Trophoblast cell (in vitro differentiated cells and primary cell): Measurements from ENCODE around the gene AGMO.

Experiments
- DNase-seq, 2 donors: peaks; one replicate each; pipeline ENCODE4 v3.0.0-alpha.2; 2016
- H2AFZ ChIP-seq: 2 replicates; pipeline ENCODE4 v1.6.1; 2013; ENCODE audit warnings: low read length, moderate library complexity, mild to moderate bottlenecking; ENCODE audit not compliant: insufficient read depth, poor library complexity
- H2AK5ac ChIP-seq: 2 replicates; pipeline ENCODE4 v1.6.1; 2013; ENCODE audit warnings: mild to moderate bottlenecking, low read length
- H2BK120ac ChIP-seq: 2 replicates; pipeline ENCODE4 v1.6.1; 2013; ENCODE audit warnings: low read length, mild to moderate bottlenecking, moderate library complexity; ENCODE audit not compliant: insufficient read depth, poor library complexity
- H2BK12ac ChIP-seq: 2 replicates; pipeline ENCODE4 v1.6.1; 2013; ENCODE audit warnings: mild to moderate bottlenecking, low read length, moderate library complexity
- H2BK5ac ChIP-seq: 2 replicates; pipeline ENCODE4 v1.6.1; 2013; ENCODE audit warnings: low read length, low read depth, moderate library complexity, mild to moderate bottlenecking; ENCODE audit not compliant: poor library complexity
- H3K14ac ChIP-seq: 2 replicates; pipeline ENCODE4 v1.6.1; 2013; ENCODE audit warnings: mild to moderate bottlenecking, low read length
- H3K18ac ChIP-seq: 2 replicates; pipeline ENCODE4 v1.6.1; 2013; ENCODE audit warnings: mild to moderate bottlenecking, low read length
- H3K23ac ChIP-seq: 2 replicates; pipeline ENCODE4 v1.6.1; 2013; ENCODE audit warnings: low read length
- H3K27ac ChIP-seq: 2 replicates; pipeline ENCODE4 v1.5.1; 2013; ENCODE audit warnings: low read depth, mild to moderate bottlenecking, inconsistent platforms, low read length, moderate library complexity
- H3K27me3 ChIP-seq: 2 replicates; pipeline ENCODE4 v1.6.1; 2013; ENCODE audit warnings: inconsistent platforms, mild to moderate bottlenecking, low read length, moderate library complexity; ENCODE audit not compliant: insufficient read depth
- H3K36me3 ChIP-seq, 2 experiments: 1 replicate in 1 of 2; 2 replicates in 1 of 2; pipeline ENCODE4 v1.6.1; 2013; ENCODE audit warnings: low read length in 2 of 2, mild to moderate bottlenecking in 2 of 2, moderate library complexity in 1 of 2; ENCODE audit not compliant: insufficient read depth in 2 of 2, control insufficient read depth in 1 of 2
- H3K4ac ChIP-seq: 2 replicates; pipeline ENCODE4 v1.6.1; 2013; ENCODE audit warnings: low read depth, mild to moderate bottlenecking, low read length, moderate library complexity
- H3K4me1 ChIP-seq, 2 experiments: 1 replicate in 1 of 2; 2 replicates in 1 of 2; pipeline ENCODE4 v1.6.1; 2013; ENCODE audit warnings: low read length in 2 of 2, mild to moderate bottlenecking in 2 of 2, moderate library complexity in 1 of 2; ENCODE audit not compliant: insufficient read depth in 2 of 2, control insufficient read depth in 1 of 2
- H3K4me2 ChIP-seq: 2 replicates; pipeline ENCODE4 v1.6.1; 2013; ENCODE audit warnings: inconsistent platforms, mild to moderate bottlenecking, low read length, moderate library complexity
- H3K4me3 ChIP-seq: 2 replicates; pipeline ENCODE4 v1.5.1; 2013; ENCODE audit warnings: mild to moderate bottlenecking, low read depth, low read length, inconsistent platforms
- H3K79me1 ChIP-seq: one replicate; pipeline ENCODE4 v1.6.1; 2013; ENCODE audit warnings: low read length
- H3K79me2 ChIP-seq: 2 replicates; pipeline ENCODE4 v1.6.1; 2013; ENCODE audit warnings: low read length, mild to moderate bottlenecking; ENCODE audit not compliant: control insufficient read depth, insufficient read depth, poor library complexity
- H3K9ac ChIP-seq: 2 replicates; pipeline ENCODE4 v1.6.1; 2013; ENCODE audit warnings: mild to moderate bottlenecking, low read length
- H3K9me3 ChIP-seq: 2 replicates; pipeline ENCODE4 v1.6.1; 2013; ENCODE audit warnings: low read depth, mild to moderate bottlenecking, control low read depth, inconsistent platforms, low read length; ENCODE audit not compliant: insufficient read depth
- H4K12ac ChIP-seq: 2 replicates; pipeline ENCODE4 v1.6.1; 2013; ENCODE audit warnings: low read depth, mild to moderate bottlenecking, low read length, moderate library complexity
- H4K8ac ChIP-seq: 2 replicates; pipeline ENCODE4 v1.6.1; 2013; ENCODE audit warnings: low read depth, mild to moderate bottlenecking, low read length, moderate library complexity
- H4K91ac ChIP-seq: one replicate; pipeline ENCODE4 v1.6.1; 2013; ENCODE audit warnings: low read depth, mild to moderate bottlenecking, low read length, moderate library complexity
- WGBS: extraction: QIAGEN DNeasy Blood & Tissue Kit; methylation state at CpG from one replicate; pipeline ENCODE4 v1.1.7; 2013; ENCODE audit warnings: missing lambda C conversion rate; ENCODE audit not compliant: insufficient read length, insufficient coverage; ENCODE audit errors: extremely low coverage; 5-methylcytosine and 5-hydroxymethylcytosine counted together

Gene AGMO

GRCh38 chr7:15430191-15430590, 131.6 kb downstream of the AGMO start:
- no peaks in the 10 kb centered on the region for H3K79me1 ChIP-seq
- H2BK5ac ChIP-seq = no peak overlapping the region
- no peak overlapping the region for H4K8ac ChIP-seq
- H2BK12ac ChIP-seq = no peak overlapping the region
- no peak overlapping the region for H3K4me2 ChIP-seq
- WGBS = no CpG with 5 or more reads among the region's 2 CpGs
- DNase-seq = no peak
- H3K14ac ChIP-seq = no peak overlapping the region
- no peak overlapping the region for H3K23ac ChIP-seq
- H3K9ac ChIP-seq = no peak overlapping the region
- no peak overlapping the region for H3K4ac ChIP-seq
- H3K27ac ChIP-seq = no peak overlapping the region
- no peak overlapping the region for H4K91ac ChIP-seq
- no peak overlapping the region for H2AFZ ChIP-seq
- H3K9me3 ChIP-seq = no peaks in the 10 kb centered on the region
- H2AK5ac ChIP-seq = no peak overlapping the region
- no peak overlapping the region for H3K4me3 ChIP-seq
- no peaks in the 10 kb centered on the region for H3K4me1 ChIP-seq
- no peak overlapping the region for H2BK120ac ChIP-seq
- H3K36me3 ChIP-seq = no peaks in the 10 kb centered on the region
- H3K79me2 ChIP-seq = no peaks in the 10 kb centered on the region
- H4K12ac ChIP-seq = no peak overlapping the region
- no peaks in the 10 kb centered on the region for H3K27me3 ChIP-seq
- no peak overlapping the region for H3K18ac ChIP-seq

DNA sequence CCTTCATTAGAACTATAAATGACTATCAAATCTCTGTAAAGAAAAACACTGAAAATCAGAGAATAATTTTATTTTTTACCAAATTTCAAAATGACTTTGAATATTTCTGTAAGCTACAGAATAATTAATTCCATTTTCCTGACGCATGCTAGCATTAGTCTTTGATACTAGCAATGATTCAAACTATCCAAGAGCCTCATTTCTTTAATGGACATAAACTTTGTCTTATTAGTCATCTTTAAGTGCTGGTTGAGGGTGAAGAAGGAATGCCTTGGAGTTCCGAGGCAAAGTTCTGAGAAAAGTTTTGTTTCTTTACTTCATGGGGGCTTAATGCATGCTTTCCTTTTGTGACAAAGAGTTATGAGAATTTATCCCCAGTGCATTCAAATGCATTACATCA, 137.3 kb downstream of the AGMO start:
- H3K79me1 ChIP-seq = no peaks in the 10 kb centered on the region
- H4K8ac ChIP-seq = no peak overlapping the region
- H4K91ac ChIP-seq = no peak overlapping the region
- no peak overlapping the region for H2BK12ac ChIP-seq
- H3K18ac ChIP-seq = no peak overlapping the region
- H2AFZ ChIP-seq = no peak overlapping the region
- H3K27me3 ChIP-seq = no peaks in the 10 kb centered on the region
- DNase-seq = no peak
- H3K4me3 ChIP-seq = no peak overlapping the region
- H3K4ac ChIP-seq = no peak overlapping the region
- H3K27ac ChIP-seq = no peak overlapping the region
- H3K23ac ChIP-seq = no peak overlapping the region
- no peak overlapping the region for H3K9ac ChIP-seq
- H3K4me1 ChIP-seq = no peaks in the 10 kb centered on the region
- no peak overlapping the region for H3K4me2 ChIP-seq
- no peak overlapping the region for H2BK120ac ChIP-seq
- no peaks in the 10 kb centered on the region for H3K79me2 ChIP-seq
- H3K9me3 ChIP-seq = no peaks in the 10 kb centered on the region
- no peak overlapping the region for H3K14ac ChIP-seq
- H2AK5ac ChIP-seq = no peak overlapping the region
- H4K12ac ChIP-seq = no peak overlapping the region
- WGBS = no CpG with 5 or more reads among the region's 2 CpGs
- no peaks in the 10 kb centered on the region for H3K36me3 ChIP-seq
- H2BK5ac ChIP-seq = no peak overlapping the region

DNA sequence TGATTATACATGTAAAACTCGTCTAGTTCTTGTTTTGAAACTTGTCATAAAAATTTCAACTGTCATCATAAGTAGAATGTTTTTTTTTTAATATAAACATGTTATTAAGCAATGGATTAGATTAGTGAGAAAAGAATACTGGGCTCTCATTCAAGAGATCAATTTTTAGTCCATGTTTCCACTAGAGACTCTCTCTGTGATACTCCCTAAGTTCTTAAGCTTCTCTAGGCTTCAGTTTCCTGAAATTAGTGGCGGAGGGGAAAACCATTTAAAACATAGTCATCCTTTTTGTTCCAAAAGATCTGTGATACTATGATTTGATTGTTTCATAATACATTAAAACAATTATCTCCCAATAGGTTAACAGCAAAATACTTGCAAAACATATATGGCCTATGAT, 142.2 kb downstream of the AGMO start:
- no peak overlapping the region for H2AK5ac ChIP-seq
- H3K23ac ChIP-seq = no peak overlapping the region
- no peaks in the 10 kb centered on the region for H3K9me3 ChIP-seq
- H3K9ac ChIP-seq = no peak overlapping the region
- H3K36me3 ChIP-seq = no peaks in the 10 kb centered on the region
- no peak overlapping the region for H2BK120ac ChIP-seq
- H4K8ac ChIP-seq = no peak overlapping the region
- H2AFZ ChIP-seq = no peak overlapping the region
- H3K4ac ChIP-seq = no peak overlapping the region
- H2BK12ac ChIP-seq = no peak overlapping the region
- H3K18ac ChIP-seq = no peak overlapping the region
- no peak overlapping the region for H3K14ac ChIP-seq
- H3K79me1 ChIP-seq = no peaks in the 10 kb centered on the region
- no peak overlapping the region for H4K12ac ChIP-seq
- H3K4me2 ChIP-seq = no peak overlapping the region
- no peaks in the 10 kb centered on the region for H3K79me2 ChIP-seq
- H4K91ac ChIP-seq = no peak overlapping the region
- H2BK5ac ChIP-seq = no peak overlapping the region
- no peak for DNase-seq
- H3K4me3 ChIP-seq = no peak overlapping the region
- H3K27ac ChIP-seq = no peak overlapping the region
- no CpG with 5 or more reads among the region's 2 CpGs for WGBS
- no peaks in the 10 kb centered on the region for H3K4me1 ChIP-seq
- H3K27me3 ChIP-seq = no peaks in the 10 kb centered on the region

DNA sequence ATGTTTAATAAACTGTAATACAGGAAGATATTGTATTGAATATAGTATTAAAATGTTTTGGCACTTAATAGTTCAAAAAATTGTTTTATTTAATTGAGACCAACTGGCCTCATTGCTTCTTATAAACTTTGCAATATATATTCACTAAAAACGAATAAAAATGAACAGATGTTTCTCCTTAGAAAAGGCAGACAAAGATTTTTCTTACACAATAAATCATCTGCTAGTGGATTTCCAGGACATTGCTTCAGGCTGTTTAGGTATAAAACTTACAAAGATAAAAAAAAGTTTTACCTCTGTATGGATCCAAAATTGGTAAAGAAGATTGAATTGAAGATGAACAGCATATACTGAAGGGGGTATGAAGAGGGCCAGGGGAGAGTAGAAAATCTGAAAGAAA, 143.6 kb downstream of the AGMO start:
- WGBS = no CpG with 5 or more reads among the region's 1 CpG

More for the DNA sequence above, 143.6 kb downstream of the AGMO start:
- Histone ChIP-seq H3K9ac (no peak overlapping the region), H3K18ac (no peak overlapping the region), H2BK12ac (no peak overlapping the region), H3K4me3 (no peak overlapping the region), H3K79me2 (no peaks in the 10 kb centered on the region), H4K12ac (no peak overlapping the region), H4K8ac (no peak overlapping the region), H2AFZ (no peak overlapping the region), H2BK120ac (no peak overlapping the region), H3K9me3 (no peaks in the 10 kb centered on the region), H3K27ac (no peak overlapping the region), H2AK5ac (no peak overlapping the region), H3K79me1 (no peaks in the 10 kb centered on the region), H2BK5ac (no peak overlapping the region), H3K4me2 (no peak overlapping the region), H3K14ac (no peak overlapping the region), H3K4me1 (no peaks in the 10 kb centered on the region), H3K23ac (no peak overlapping the region), H3K36me3 (no peaks in the 10 kb centered on the region), H3K27me3 (no peaks in the 10 kb centered on the region), H4K91ac (no peak overlapping the region), H3K4ac (no peak overlapping the region)
- no peak for DNase-seq
